Mesenchymal stem cell (in vitro differentiated cells and primary cell): Measurements from ENCODE around the gene MYLK2.

Source experiments
- DNase-seq: peaks from one replicate; pipeline ENCODE4 v3.0.0-alpha.2; 2013
- H2AFZ ChIP-seq: one replicate; pipeline ENCODE4 v1.6.1; 2013; ENCODE audit warnings: low read depth, mild to moderate bottlenecking, control low read depth, inconsistent platforms, low read length, moderate library complexity
- H2AK5ac ChIP-seq: 2 replicates; pipeline ENCODE4 v1.6.1; 2013; ENCODE audit warnings: low read length, moderate library complexity, mild to moderate bottlenecking, inconsistent platforms; ENCODE audit not compliant: severe bottlenecking
- H2BK120ac ChIP-seq: one replicate; pipeline ENCODE4 v1.6.1; 2013; ENCODE audit warnings: low read depth, mild to moderate bottlenecking, inconsistent platforms, low read length, moderate library complexity
- H2BK12ac ChIP-seq, 2 experiments: one replicate each; pipeline ENCODE4 v1.6.1; 2013; ENCODE audit warnings: inconsistent platforms in 2 of 2, low read length in 2 of 2, mild to moderate bottlenecking in 2 of 2, moderate library complexity in 2 of 2, control low read depth in 1 of 2
- H2BK15ac ChIP-seq: one replicate; pipeline ENCODE4 v1.6.1; 2013; ENCODE audit warnings: mild to moderate bottlenecking, low read depth, inconsistent platforms; ENCODE audit not compliant: poor library complexity, severe bottlenecking
- H2BK5ac ChIP-seq: 2 replicates; pipeline ENCODE4 v1.6.1; 2013; ENCODE audit warnings: low read depth, mild to moderate bottlenecking, low read length, control low read depth, inconsistent platforms; ENCODE audit not compliant: poor library complexity, severe bottlenecking
- H3K14ac ChIP-seq, 2 experiments: one replicate each; pipeline ENCODE4 v1.6.1; 2013; ENCODE audit warnings: inconsistent platforms in 2 of 2, low read length in 2 of 2, control low read depth in 1 of 2, mild to moderate bottlenecking in 1 of 2, moderate library complexity in 1 of 2
- H3K18ac ChIP-seq, 2 experiments: one replicate each; pipeline ENCODE4 v1.6.1; 2013; ENCODE audit warnings: inconsistent platforms in 2 of 2, low read length in 2 of 2, control low read depth in 1 of 2, low read depth in 1 of 2, mild to moderate bottlenecking in 1 of 2
- H3K23ac ChIP-seq, 2 experiments: one replicate each; pipeline ENCODE4 v1.6.1; 2013; ENCODE audit warnings: inconsistent platforms in 2 of 2, low read length in 2 of 2, mild to moderate bottlenecking in 2 of 2, moderate library complexity in 2 of 2, control low read depth in 1 of 2
- H3K27ac ChIP-seq: 2 replicates; pipeline ENCODE4 v1.5.1; 2013; ENCODE audit warnings: mild to moderate bottlenecking, moderate library complexity, low read length, control low read depth, inconsistent platforms; ENCODE audit not compliant: poor library complexity, severe bottlenecking
- H3K27me3 ChIP-seq, 2 experiments: 2 replicates each; pipeline versions ENCODE4 v1.6.1 to v1.7.0; 2013; ENCODE audit warnings: low read length in 2 of 2, mild to moderate bottlenecking in 2 of 2, moderate library complexity in 2 of 2, control low read depth in 1 of 2, inconsistent platforms in 1 of 2; ENCODE audit not compliant: control insufficient read depth in 1 of 2, insufficient read depth in 1 of 2
- H3K36me3 ChIP-seq, 2 experiments: 2 replicates each; pipeline versions ENCODE4 v1.6.1 to v1.7.0; 2013; ENCODE audit warnings: low read length in 2 of 2, control low read depth in 1 of 2, inconsistent platforms in 1 of 2, low read depth in 1 of 2, mild to moderate bottlenecking in 1 of 2; ENCODE audit not compliant: insufficient read depth in 2 of 2, control insufficient read depth in 1 of 2
- H3K4ac ChIP-seq, 2 experiments: one replicate each; pipeline ENCODE4 v1.6.1; 2013; ENCODE audit warnings: inconsistent platforms in 2 of 2, low read length in 2 of 2, mild to moderate bottlenecking in 2 of 2, moderate library complexity in 2 of 2, control low read depth in 1 of 2, low read depth in 1 of 2
- H3K4me1 ChIP-seq: 2 replicates; pipeline ENCODE4 v1.6.1; 2013; ENCODE audit warnings: low read depth, low read length, control low read depth; ENCODE audit not compliant: control insufficient read depth, insufficient read depth
- H3K4me2 ChIP-seq: 2 replicates; pipeline ENCODE4 v1.6.1; 2013; ENCODE audit warnings: low read length, mild to moderate bottlenecking, inconsistent platforms; ENCODE audit not compliant: poor library complexity, severe bottlenecking
- H3K4me3 ChIP-seq, 2 experiments: 2 replicates each; pipeline versions ENCODE4 v1.5.1 to v1.7.0; 2013; ENCODE audit warnings: low read length in 2 of 2, mild to moderate bottlenecking in 2 of 2, control low read depth in 1 of 2, low read depth in 1 of 2; ENCODE audit not compliant: insufficient read depth in 1 of 2
- H3K79me1 ChIP-seq: replicated peaks from 2 replicates; pipeline ENCODE4 v1.6.1; 2013; ENCODE audit warnings: mild to moderate bottlenecking, control low read depth, low read length, inconsistent platforms; ENCODE audit not compliant: poor library complexity, severe bottlenecking
- H3K9ac ChIP-seq: 2 replicates; pipeline ENCODE4 v1.7.0; 2013; ENCODE audit warnings: mild to moderate bottlenecking, low read length, moderate library complexity
- H3K9me3 ChIP-seq: 2 replicates; pipeline ENCODE4 v1.7.0; 2013; ENCODE audit warnings: mild to moderate bottlenecking, low read length; ENCODE audit not compliant: control insufficient read depth
- H4K8ac ChIP-seq: one replicate; pipeline ENCODE4 v1.6.1; 2013; ENCODE audit warnings: inconsistent platforms, mild to moderate bottlenecking, low read length, moderate library complexity
- H4K91ac ChIP-seq: one replicate; pipeline ENCODE4 v1.6.1; 2013; ENCODE audit warnings: mild to moderate bottlenecking, low read length, inconsistent platforms
- WGBS: methylation state at CpG from one replicate; pipeline ENCODE4 v1.1.7; 2013; ENCODE audit warnings: mixed read lengths; 5-methylcytosine and 5-hydroxymethylcytosine counted together

Gene MYLK2

GRCh38 chr20:31877684-31878083, 58.5 kb downstream of the MYLK2 start:
- H3K4ac ChIP-seq, result no peak overlapping the region
- H4K8ac ChIP-seq, result no peak overlapping the region
- no peak overlapping the region for H3K9ac ChIP-seq
- no peak overlapping the region for H4K91ac ChIP-seq
- H2BK15ac ChIP-seq, result no peak overlapping the region
- peaks cover 19 to 28% of the 10 kb centered on the region in 2 experiments for H3K27me3 ChIP-seq
- H2BK5ac ChIP-seq, result no peak overlapping the region
- no peak overlapping the region for H2BK12ac ChIP-seq
- no peak for DNase-seq
- no peak overlapping the region for H3K23ac ChIP-seq
- H3K18ac ChIP-seq, result no peak overlapping the region
- no peak overlapping the region for H2AFZ ChIP-seq
- H3K79me1 ChIP-seq, result no peaks in the 10 kb centered on the region
- H2BK120ac ChIP-seq, result no peak overlapping the region
- peaks cover 9% of the 10 kb centered on the region for H3K4me1 ChIP-seq
- H3K27ac ChIP-seq, result no peak overlapping the region
- H3K9me3 ChIP-seq, result no peaks in the 10 kb centered on the region
- H3K4me2 ChIP-seq, result no peak overlapping the region
- H3K4me3 ChIP-seq, result no peak overlapping the region
- no peak overlapping the region for H3K14ac ChIP-seq
- no peak overlapping the region for H2AK5ac ChIP-seq
- H3K36me3 ChIP-seq, result no peaks in the 10 kb centered on the region

GRCh38 chr20:31879143-31879987, 60.2 kb downstream of the MYLK2 start:
- Histone ChIP-seq H3K18ac (peak overlapping the region; percentile 14 to 88), H3K4me1 (peaks cover 9% of the 10 kb centered on the region), H3K23ac (no peak overlapping the region), H3K4ac (peak overlapping the region in 1 of 2 experiments; percentile 19), H3K27ac (no peak overlapping the region), H2AFZ (peak overlapping the region; percentile 80), H3K9me3 (no peaks in the 10 kb centered on the region), H3K27me3 (peaks cover 6 to 17% of the 10 kb centered on the region in 2 experiments), H3K79me1 (no peaks in the 10 kb centered on the region), H3K4me2 (peak overlapping the region; percentile 94), H2BK15ac (peak overlapping the region; percentile 73), H3K4me3 (peak overlapping the region; percentile 63 to 77), H2BK5ac (no peak overlapping the region), H4K91ac (peak overlapping the region; percentile 52), H3K9ac (peak overlapping the region; percentile 85), H3K36me3 (no peaks in the 10 kb centered on the region), H4K8ac (peak overlapping the region; percentile 86), H2AK5ac (no peak overlapping the region), H3K14ac (peak overlapping the region in 1 of 2 experiments; percentile 30), H2BK12ac (peak overlapping the region in 1 of 2 experiments; percentile 38), H2BK120ac (no peak overlapping the region)
- 9% methylated on average over 45 of the region's 45 CpGs for WGBS
- peak; percentile 99 for DNase-seq

- H2AK5ac ChIP-seq, result no peak overlapping the region
- no peak overlapping the region for H2AFZ ChIP-seq
- WGBS, result 59% methylated on average over 5 of the region's 5 CpGs
- H3K27ac ChIP-seq, result no peak overlapping the region
- no peak overlapping the region for H3K14ac ChIP-seq
- no peak overlapping the region for H3K18ac ChIP-seq
- H2BK15ac ChIP-seq, result no peak overlapping the region
- DNase-seq, result no peak
- H2BK5ac ChIP-seq, result no peak overlapping the region
- H3K79me1 ChIP-seq, result no peaks in the 10 kb centered on the region
- H4K8ac ChIP-seq, result no peak overlapping the region
- H3K36me3 ChIP-seq, result no peaks in the 10 kb centered on the region
- H3K9ac ChIP-seq, result no peak overlapping the region
- no peaks in the 10 kb centered on the region for H3K9me3 ChIP-seq
- no peak overlapping the region for H4K91ac ChIP-seq
- peaks cover 9% of the 10 kb centered on the region for H3K4me1 ChIP-seq
- H2BK120ac ChIP-seq, result no peak overlapping the region
- H3K4me2 ChIP-seq, result no peak overlapping the region
- no peak overlapping the region for H3K4me3 ChIP-seq
- no peak overlapping the region for H2BK12ac ChIP-seq
- no peak overlapping the region for H3K4ac ChIP-seq
- peaks cover 14 to 17% of the 10 kb centered on the region in 2 experiments for H3K27me3 ChIP-seq
- no peak overlapping the region for H3K23ac ChIP-seq
These were observed 62.8 kb downstream of the MYLK2 start for GRCh38 chr20:31881945-31882344.

- Histone ChIP-seq H2AK5ac (no peak overlapping the region), H2BK12ac (no peak overlapping the region), H2BK5ac (no peak overlapping the region), H3K4me2 (no peak overlapping the region), H4K8ac (no peak overlapping the region), H3K23ac (no peak overlapping the region), H3K18ac (no peak overlapping the region), H3K27ac (no peak overlapping the region), H4K91ac (no peak overlapping the region), H3K4ac (no peak overlapping the region), H2BK120ac (no peak overlapping the region), H3K14ac (no peak overlapping the region), H3K9me3 (no peaks in the 10 kb centered on the region), H2BK15ac (no peak overlapping the region), H3K4me1 (peaks cover 9% of the 10 kb centered on the region), H3K9ac (no peak overlapping the region), H3K36me3 (no peaks in the 10 kb centered on the region), H2AFZ (no peak overlapping the region), H3K4me3 (no peak overlapping the region), H3K27me3 (peaks cover 21 to 22% of the 10 kb centered on the region in 2 experiments), H3K79me1 (no peaks in the 10 kb centered on the region)
- no peak for DNase-seq
These were observed 64.7 kb downstream of the MYLK2 start for GRCh38 chr20:31883829-31884228.
